Measurements from ENCODE around the gene OARD1. TPM values are rescaled to one million over a fixed set of nuclear protein-coding genes. Genes with fewer than 3 reads are reported as not detected.
"Not testable (repeated sequence)": the region's sequence is repeated elsewhere in the genome, so short reads cannot be mapped to it uniquely, and the experiment has no call there.

The OARD1 gene, protein sequence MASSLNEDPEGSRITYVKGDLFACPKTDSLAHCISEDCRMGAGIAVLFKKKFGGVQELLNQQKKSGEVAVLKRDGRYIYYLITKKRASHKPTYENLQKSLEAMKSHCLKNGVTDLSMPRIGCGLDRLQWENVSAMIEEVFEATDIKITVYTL
- 19.7 TPM for total RNA-seq
- long read RNA-seq, transcript OARD1-202 (6 exons, 1,337 nt), result major isoform, 5 of 18 reads
- long read RNA-seq, partial matches to known transcripts, result 1 of 18 reads
- long read RNA-seq, other reads (novel, unspliced or antisense), result 6 of 18 reads

- peak; percentile 100 for DNase-seq
These were observed at the start of gene OARD1 for GRCh38 chr6:41071923-41072835. TSS of gene OARD1 (minus strand) at chr6:41072356. CDS start at chr6:41071634, 722 bp downstream.

GRCh38 chr6:41120058-41120457, 47.9 kb upstream of the OARD1 start:
- ATAC-seq (ENCODE audit: poor library complexity) (no peak), DNase-seq (no peak)
- intact Hi-C loops (cut with DNase I), result no loop called here

More at GRCh38 chr6:41071923-41072835, at the start of gene OARD1:
- intact Hi-C loops (cut with DNase I), result no loop called here
- peak; percentile 83 for ATAC-seq (ENCODE audit: poor library complexity)

DNA sequence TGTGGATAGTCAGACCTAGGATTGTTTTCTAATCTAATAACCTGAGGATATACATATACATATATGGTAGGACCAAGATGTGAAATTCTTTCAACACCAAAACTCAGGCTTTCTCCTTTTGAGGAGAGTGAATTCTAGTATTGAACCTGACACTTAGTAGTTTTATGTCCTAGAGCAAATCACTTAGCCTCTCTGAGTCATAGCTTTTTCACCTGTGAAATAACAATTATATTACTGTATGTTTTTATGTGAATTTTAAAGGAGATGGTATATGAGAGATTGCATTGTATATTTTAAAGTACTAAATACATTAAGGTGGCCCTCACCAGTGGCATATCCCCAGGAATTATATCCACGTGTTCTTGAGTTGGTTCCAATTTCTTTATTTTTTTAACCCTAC, 47.4 kb upstream of the OARD1 start:
- DNase-seq, result no peak
- intact Hi-C loops (cut with DNase I), result no loop called here
- no peak for ATAC-seq (ENCODE audit: poor library complexity)

- DNase-seq; ATAC-seq (ENCODE audit: poor library complexity); intact Hi-C loops (cut with DNase I): not testable (repeated sequence)
These were observed 42.9 kb upstream of the OARD1 start for GRCh38 chr6:41115027-41115426.

DNA sequence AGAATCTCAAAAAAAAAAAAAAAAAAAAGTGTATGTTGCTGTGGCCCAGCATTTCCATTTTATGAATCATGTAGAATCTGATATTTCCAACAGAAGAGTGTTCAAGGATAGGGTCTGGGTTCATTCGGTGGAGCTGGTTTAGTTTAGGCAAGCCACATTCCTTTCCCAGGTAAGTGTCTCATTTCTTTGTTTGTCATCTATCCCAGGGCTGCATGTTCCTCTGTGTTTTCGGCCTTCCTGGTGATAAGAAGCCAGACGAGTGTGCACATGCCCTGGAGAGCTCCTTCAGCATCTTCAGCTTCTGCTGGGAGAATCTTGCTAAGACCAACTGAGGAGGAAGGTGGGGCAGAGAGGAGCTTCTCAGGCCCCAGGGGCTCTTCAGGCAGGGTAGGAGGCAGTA, 38.9 kb upstream of the OARD1 start:
- ATAC-seq (ENCODE audit: poor library complexity), result no peak
- intact Hi-C loops (cut with DNase I), result no loop called here
- no peak for DNase-seq

DNA sequence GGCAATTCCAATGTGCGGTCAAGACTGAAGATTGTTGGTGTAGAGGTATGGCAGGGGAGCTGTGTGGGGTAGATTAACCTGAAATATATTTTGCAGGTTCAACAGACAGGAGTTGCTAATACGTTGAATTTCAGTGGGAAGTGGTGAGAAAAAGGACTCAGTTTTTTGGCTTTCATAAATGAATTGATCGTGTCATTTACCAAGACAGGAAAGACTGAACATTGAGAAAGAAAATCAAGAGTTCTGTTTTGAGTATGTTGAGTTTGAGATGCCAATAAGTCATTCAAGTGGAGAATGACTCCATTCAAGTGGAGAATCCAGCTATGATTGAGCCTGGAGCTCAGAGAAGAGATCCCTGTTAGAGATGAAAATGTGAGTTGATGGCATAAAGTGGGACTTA, 31.7 kb upstream of the OARD1 start:
- no peak for ATAC-seq (ENCODE audit: poor library complexity)
- DNase-seq, result no peak
- intact Hi-C loops (cut with DNase I), result no loop called here

DNA sequence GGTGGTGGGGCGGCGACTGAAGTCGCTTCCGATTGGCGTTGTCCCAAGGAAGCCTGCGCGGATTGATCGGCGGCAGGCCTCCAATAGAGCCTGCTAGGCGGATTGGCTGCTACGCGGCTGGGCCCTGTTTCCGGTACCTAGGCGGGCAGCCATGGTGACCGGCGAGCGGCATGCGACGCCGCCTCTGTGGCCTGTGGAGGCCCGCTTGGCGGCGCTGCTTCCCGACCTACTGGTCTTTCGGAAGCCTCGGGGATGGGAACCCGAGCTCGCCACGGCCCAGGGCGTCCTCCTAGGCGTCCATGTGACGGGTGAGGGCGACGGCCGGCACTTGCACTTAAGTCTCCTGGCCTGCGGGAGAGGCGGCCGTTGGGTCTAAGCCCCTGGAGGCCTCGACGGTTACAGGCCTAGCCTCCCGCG, 28.7 kb upstream of the OARD1 start:
- DNase-seq (no peak), ATAC-seq (ENCODE audit: poor library complexity) (no peak)
- intact Hi-C loops (cut with DNase I), result no loop called here

DNA sequence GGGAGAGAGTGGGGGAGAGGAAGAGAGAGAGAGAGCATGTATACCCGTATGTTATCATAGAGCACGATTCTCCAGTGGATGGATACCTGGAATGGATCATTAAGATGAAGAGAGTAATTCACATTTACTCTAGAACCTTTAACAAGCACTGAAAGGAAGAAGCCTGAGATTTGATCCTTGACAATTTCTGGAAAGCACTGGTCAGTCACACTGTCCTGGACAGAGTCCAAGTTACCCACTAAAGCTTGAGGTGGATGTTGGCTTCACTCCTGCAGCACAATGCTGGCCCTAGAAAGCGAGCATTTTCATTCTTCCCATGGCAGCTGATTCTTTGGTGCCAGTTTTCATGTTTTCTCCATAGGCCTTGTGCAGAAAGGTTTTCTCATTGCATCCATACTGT, 26.2 kb upstream of the OARD1 start:
- DNase-seq (no peak), ATAC-seq (ENCODE audit: poor library complexity) (no peak)
- intact Hi-C loops (cut with DNase I), result no loop called here

DNA sequence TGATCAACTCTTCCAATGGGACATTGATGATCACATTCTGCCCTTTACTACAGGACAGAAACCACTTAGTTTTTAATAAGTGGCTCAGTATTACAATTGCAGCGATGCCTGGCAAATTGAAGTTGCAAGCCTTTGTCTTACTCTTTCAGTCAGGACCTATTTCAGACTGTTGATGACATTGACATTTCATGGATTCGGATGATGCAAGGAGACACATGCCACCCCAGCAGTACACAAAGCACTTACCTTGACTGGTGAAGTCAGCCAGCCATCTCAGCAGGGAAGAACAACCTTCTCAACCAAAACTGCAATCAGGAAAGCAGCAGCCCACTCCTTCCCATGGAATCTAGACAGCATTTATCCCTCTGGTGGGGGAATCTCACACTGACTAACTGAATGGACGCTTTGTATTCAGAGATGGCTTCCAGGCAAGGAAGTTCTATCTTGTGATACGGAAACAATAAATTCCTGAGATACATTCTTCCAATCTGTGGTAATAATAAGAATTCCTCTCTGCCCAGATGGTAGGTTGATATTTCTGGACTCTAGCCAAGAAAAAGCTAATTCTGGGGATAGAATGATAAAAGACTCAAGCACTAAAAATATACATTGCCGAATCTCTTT, 25.4 kb upstream of the OARD1 start:
- ATAC-seq (ENCODE audit: poor library complexity) (no peak), DNase-seq (no peak)
- intact Hi-C loops (cut with DNase I), result no loop called here

DNA sequence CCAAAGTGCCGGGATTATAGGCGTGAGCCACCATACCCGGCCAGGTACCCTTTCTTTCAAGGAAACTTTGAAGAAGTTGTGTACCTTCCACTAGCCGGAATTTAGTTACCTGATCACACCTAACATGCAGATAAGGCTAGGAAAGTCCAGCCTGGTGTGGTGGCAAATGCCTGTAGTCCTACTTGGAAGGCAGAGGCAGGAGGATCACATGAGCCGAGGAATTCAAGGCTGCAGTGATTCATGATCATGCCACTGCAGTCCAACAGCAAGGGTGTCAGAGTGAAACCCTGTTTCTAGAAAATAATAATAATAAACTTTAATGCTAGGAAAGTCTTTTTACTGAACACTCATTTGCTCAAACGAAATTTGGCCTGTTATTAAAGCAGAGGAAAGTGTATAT, 21.6 kb upstream of the OARD1 start:
- intact Hi-C loops (cut with DNase I), result no loop called here
- ATAC-seq (ENCODE audit: poor library complexity) (no peak), DNase-seq (no peak)

DNA sequence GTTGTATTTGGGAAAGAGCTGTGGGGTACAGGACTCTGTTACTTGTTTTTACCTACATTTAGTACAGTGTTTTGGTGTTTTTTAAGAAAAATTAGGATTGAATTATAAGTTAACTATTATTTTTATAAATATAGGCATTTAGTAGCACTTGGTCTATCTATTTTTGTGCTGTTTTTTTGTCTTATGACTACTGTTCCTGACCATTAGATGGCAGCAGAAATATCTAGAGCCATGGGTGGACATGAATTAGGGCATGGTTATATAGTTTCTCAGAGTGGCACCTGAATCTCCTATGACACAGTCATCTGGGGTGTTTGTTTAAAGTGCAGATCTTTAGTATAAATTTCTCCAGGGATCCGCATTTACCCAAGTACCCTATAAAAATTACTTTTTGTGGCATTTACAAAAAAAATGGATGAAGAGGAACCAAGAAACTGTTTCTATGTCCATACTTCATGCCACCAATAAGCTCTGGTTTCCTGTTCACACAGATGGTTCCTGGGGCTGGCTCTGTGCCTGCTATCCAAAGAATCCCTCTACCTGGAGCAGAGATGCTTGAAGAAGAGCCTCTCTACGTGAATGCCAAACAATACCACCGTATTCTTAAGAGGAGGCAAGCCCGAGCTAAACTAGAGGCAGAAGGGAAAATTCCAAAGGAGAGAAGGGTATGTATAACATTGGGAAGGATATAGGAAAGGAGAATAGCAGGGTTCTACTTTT, 20.4 kb upstream of the OARD1 start:
- DNase-seq (no peak), ATAC-seq (ENCODE audit: poor library complexity) (no peak)
- intact Hi-C loops (cut with DNase I), result no loop called here

DNA sequence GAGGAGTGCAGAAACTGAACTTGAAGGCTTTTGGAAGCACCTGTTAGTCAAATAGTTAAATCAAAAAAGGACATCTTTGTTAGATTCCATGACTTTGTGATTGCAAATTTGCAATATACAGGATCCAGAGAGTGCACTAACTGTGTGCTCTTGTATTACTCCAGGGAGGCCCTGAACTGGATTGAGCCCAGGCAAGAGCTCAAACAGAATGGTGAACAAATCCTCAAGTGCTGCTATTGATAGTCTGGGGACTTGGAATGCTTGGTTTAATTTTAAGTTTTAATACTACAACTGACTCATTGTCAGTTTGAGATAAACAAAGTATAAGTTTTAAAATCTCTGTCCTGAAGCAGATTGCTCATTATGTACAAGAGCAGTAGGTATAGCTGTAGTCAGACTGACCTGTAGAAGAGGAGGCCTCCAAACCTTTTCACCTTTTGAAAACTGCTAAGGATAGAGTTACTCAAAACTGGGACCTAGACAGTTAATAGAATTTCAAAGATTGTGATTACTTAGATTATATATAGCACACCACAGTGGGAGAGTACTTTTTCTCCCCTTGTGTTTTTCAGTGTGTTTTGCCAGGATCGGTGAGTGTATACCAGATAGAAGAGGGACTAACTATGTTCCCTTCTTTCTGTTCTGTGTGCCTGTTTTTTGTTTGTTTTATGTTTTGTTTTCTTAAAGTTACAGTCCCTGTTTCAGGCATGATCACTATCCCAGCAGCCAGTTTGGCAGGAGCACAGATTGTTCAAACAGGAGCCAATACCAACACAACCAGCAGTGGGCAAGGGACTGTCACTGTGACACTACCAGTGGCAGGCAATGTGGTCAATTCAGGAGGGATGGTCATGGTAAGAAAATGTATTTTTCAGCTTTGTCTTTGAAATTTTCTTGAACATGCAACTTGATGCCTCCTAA, 18.9 kb upstream of the OARD1 start:
- ATAC-seq (ENCODE audit: poor library complexity), result peak; percentile 51
- no peak for DNase-seq
- intact Hi-C loops (cut with DNase I), result no loop called here

DNA sequence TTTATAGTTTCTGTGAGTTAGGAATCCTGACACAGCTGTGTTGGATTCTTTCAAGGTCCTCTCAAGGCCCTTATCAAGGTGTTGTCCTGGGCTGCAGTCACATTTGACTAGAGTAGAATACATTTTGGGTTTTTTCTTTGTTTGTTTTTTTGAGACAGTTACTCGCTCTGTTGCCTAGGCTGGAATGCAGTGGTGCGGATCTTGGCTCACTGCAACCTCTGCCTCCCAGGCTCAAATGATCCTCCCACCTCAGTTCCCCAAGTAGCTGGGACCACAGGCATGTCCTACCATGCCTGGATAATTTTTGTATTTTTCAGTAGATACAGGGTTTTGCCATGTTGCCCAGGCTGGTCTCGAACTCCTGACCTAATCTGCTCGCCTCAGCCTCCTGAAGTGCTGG, 16.3 kb upstream of the OARD1 start:
- ATAC-seq (ENCODE audit: poor library complexity), result no peak
- DNase-seq, result no peak
- intact Hi-C loops (cut with DNase I), result no loop called here

GRCh38 chr6:41085182-41085581, 13.0 kb upstream of the OARD1 start:
- DNase-seq, result no peak
- ATAC-seq (ENCODE audit: poor library complexity), result no peak
- intact Hi-C loops (cut with DNase I), result no loop called here

DNA sequence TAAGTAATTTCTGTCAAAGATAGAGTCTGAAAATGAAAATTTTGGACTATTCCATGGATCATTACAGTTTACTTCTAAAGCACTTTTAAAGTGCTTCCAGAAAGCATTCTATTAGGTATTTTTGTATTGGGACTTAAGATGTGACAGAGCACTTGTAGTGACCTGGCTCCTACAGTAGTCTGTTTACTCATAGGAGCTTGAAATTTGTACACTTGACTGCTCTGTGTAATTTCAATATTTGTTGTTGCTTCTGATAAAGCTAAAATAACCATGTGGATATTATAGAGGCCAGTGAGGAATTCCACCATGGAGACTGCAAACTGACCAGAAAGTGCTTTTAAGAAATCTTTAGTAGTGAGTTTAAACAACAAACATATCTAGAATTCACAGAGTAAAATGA, 10.9 kb upstream of the OARD1 start:
- no peak for ATAC-seq (ENCODE audit: poor library complexity)
- intact Hi-C loops (cut with DNase I), result no loop called here
- DNase-seq, result no peak

DNA sequence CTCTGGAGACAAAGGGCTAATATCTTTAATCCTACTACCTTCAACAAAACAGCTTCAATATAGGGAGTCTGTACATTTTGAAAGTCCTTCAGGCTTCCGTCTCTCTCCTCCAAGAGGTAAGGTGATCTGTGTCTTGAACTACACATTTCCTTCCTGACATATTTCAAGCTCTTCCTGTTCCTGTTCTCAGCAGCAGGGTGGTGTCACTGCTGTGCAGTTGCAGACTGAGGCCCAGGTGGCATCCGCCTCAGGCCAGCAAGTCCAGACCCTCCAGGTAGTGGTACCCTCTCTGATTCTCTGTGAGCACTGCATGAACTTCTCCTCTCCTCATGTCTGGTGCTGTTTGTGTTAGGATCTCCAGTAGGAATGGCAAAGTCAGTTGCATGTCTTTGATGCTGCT, 8.5 kb upstream of the OARD1 start:
- DNase-seq (no peak), ATAC-seq (ENCODE audit: poor library complexity) (no peak)
- intact Hi-C loops (cut with DNase I), result no loop called here

GRCh38 chr6:41079080-41079479, 6.9 kb upstream of the OARD1 start:
- DNase-seq, result no peak

DNA sequence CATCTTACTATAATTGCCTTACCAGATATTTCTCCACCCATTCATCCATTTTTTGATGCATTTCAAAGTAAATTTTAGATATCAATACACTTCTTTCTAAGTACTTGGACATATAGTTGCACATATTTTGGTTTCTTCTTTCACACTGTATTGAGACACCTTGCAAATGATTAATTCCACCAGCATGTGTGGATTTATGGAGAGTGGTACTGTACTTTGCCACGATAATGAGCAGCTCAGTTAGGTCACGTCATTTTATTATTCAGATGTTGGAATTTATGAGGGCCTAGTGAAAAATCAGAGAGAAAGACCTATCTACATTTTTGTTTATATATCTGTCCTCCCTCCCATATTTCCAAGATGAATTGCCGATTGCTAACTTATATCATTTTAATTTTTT, 5.9 kb upstream of the OARD1 start:
- ATAC-seq (ENCODE audit: poor library complexity) (no peak), DNase-seq (no peak)
- intact Hi-C loops (cut with DNase I), result no loop called here

More at GRCh38 chr6:41079080-41079479, 6.9 kb upstream of the OARD1 start:
- intact Hi-C loops (cut with DNase I), result no loop called here
- ATAC-seq (ENCODE audit: poor library complexity), result no peak
